Left ventricle myocardium inferior (tissue), 1 donor: ENCODE results near the gene HEXD. TPM values are rescaled to one million over a fixed set of nuclear protein-coding genes. Genes with fewer than 3 reads are reported as not detected.
A peak's percentile ranks its signal among the peaks of the same experiment; 100 is the strongest.

Experiments used
- DNase-seq: peaks from one replicate; pipeline ENCODE4 v3.0.0-alpha.2; 2020
- H3K27ac ChIP-seq: fragments of 200-600 bp; replicated peaks from 2 replicates; pipeline ENCODE4 v1.8.0; 2021
- H3K27me3 ChIP-seq: fragments of 200-600 bp; 2 replicates; pipeline ENCODE4 v1.8.0; 2021; ENCODE audit warnings: low read depth
- H3K36me3 ChIP-seq: fragments of 200-600 bp; 2 replicates; pipeline ENCODE4 v1.8.0; 2021
- H3K4me1 ChIP-seq: fragments of 200-600 bp; 2 replicates; pipeline ENCODE4 v1.8.0; 2021
- H3K4me3 ChIP-seq: fragments of 200-600 bp; 2 replicates; pipeline ENCODE4 v1.8.0; 2021; ENCODE audit warnings: mild to moderate bottlenecking, moderate library complexity
- H3K9me3 ChIP-seq: fragments of 200-600 bp; replicated peaks from 2 replicates; pipeline ENCODE4 v1.8.0; 2021
- intact Hi-C: fragments of 100-400 bp; cut with micrococcal nuclease; formaldehyde crosslinking; loops from one replicate; pipeline ENCODE4 v1.11.0; 2022
- total RNA-seq: library from RNA; stranded (reverse); fragmentation: NEBNext Ultra II Directional; extraction: Animal tissue kit (Norgen Biotek cat#: 25700); gene quantifications from one replicate; pipeline ENCODE4 v1.2.1, GENCODE V29; 2021
- TF ChIP-seq, protein P1 (sequence below): fragments of 200-600 bp; IDR thresholded peaks from 2 replicates; pipeline ENCODE4 v1.8.0; 2021; ENCODE audit warnings: antibody characterized with exemption, mild to moderate bottlenecking, borderline replicate concordance
- donor health status: DM: no; HTN: yes; CAD: no; lungs with severe emphysema.

The HEXD gene
- total RNA-seq, 1 donor from 2014 or later: 14.1 TPM

DNA sequence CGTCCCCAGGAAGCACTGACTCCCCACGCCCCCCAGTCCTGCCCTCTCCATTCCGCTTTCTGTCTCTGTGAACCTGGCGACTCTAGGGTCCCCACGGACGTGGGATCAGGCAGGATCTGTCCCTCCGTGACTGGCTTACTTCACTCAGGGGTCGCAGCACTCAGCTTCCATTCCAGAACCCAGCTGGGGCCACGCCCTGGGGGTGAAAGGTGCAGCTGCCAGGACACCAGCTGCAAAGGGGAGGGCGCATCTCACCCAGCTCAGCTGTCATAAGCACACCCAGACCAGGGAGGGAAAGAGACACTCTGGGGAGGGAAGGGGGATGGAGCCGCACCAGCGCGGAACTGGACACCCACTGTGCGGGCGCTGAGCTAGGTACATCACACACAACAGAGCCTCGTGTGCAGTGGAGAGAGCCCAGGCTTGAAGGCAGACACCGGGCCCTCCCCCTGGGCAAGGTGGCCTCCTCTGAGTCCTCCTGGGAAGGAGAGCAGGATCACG, 18.5 kb upstream of the HEXD start:
- intact Hi-C loops: no loop called here
- peaks cover 22% of the 10 kb centered on the region for H3K4me1 ChIP-seq
- peak overlapping the region; percentile 55 for H3K27ac ChIP-seq
- DNase-seq: no peak
- H3K4me3 ChIP-seq: no peak overlapping the region
- H3K36me3 ChIP-seq: peaks cover 39% of the 10 kb centered on the region
- no peaks in the 10 kb centered on the region for H3K27me3 ChIP-seq
- no peaks in the 10 kb centered on the region for H3K9me3 ChIP-seq
- TF ChIP-seq, protein P1, sequence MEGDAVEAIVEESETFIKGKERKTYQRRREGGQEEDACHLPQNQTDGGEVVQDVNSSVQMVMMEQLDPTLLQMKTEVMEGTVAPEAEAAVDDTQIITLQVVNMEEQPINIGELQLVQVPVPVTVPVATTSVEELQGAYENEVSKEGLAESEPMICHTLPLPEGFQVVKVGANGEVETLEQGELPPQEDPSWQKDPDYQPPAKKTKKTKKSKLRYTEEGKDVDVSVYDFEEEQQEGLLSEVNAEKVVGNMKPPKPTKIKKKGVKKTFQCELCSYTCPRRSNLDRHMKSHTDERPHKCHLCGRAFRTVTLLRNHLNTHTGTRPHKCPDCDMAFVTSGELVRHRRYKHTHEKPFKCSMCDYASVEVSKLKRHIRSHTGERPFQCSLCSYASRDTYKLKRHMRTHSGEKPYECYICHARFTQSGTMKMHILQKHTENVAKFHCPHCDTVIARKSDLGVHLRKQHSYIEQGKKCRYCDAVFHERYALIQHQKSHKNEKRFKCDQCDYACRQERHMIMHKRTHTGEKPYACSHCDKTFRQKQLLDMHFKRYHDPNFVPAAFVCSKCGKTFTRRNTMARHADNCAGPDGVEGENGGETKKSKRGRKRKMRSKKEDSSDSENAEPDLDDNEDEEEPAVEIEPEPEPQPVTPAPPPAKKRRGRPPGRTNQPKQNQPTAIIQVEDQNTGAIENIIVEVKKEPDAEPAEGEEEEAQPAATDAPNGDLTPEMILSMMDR: no peak

DNA sequence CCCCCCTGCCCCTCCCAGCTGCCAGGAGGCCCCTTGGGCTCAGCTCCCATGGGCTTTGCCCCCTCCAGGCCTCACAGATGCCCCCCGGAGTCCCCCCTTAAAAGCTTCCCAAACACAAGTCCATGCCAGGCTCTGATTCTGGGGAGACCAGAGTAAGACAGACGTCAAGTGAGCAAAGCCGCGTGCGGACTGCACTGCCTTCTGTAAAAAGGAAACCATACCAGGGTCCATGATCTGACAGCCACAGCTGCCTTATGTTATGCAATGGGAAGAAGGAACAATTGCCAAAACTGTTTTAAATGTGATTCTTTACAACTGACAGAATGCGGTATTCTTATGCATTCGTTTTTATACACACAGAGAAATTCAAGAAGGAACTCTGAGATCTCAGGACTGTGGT, 17.9 kb upstream of the HEXD start:
- no peak for DNase-seq
- H3K36me3 ChIP-seq: peaks cover 39% of the 10 kb centered on the region
- peaks cover 22% of the 10 kb centered on the region for H3K4me1 ChIP-seq
- H3K27me3 ChIP-seq: no peaks in the 10 kb centered on the region
- peak overlapping the region; percentile 55 for H3K27ac ChIP-seq
- H3K4me3 ChIP-seq: no peak overlapping the region
- H3K9me3 ChIP-seq: no peaks in the 10 kb centered on the region
- intact Hi-C loops: no loop called here
- TF ChIP-seq, protein P1: no peak

DNA sequence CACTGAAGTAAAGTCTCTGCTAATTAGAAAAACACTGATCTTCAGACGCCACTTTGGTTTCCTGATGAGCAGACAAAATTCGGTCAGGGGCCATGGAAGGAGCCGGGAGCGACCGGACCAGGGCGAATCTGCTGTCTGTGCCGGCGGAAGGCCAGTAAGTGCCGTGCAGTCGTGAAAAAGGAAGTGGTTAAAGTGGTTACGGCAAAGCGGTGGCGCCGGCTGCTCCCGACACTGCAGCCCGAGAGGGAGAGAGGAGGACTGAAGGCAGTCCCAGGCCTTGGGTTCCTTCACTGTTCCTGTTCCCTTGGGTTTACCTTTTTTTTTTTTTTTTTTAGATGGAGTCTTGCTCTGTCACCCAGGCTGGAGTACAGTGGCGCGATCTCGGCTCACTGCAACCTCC, 17.3 kb upstream of the HEXD start:
- no peaks in the 10 kb centered on the region for H3K9me3 ChIP-seq
- H3K27me3 ChIP-seq: no peaks in the 10 kb centered on the region
- peaks cover 39% of the 10 kb centered on the region for H3K36me3 ChIP-seq
- peaks cover 22% of the 10 kb centered on the region for H3K4me1 ChIP-seq
- TF ChIP-seq, protein P1: no peak
- intact Hi-C loops: no loop called here
- H3K27ac ChIP-seq: no peak overlapping the region
- DNase-seq: peak; percentile 47
- H3K4me3 ChIP-seq: no peak overlapping the region

DNA sequence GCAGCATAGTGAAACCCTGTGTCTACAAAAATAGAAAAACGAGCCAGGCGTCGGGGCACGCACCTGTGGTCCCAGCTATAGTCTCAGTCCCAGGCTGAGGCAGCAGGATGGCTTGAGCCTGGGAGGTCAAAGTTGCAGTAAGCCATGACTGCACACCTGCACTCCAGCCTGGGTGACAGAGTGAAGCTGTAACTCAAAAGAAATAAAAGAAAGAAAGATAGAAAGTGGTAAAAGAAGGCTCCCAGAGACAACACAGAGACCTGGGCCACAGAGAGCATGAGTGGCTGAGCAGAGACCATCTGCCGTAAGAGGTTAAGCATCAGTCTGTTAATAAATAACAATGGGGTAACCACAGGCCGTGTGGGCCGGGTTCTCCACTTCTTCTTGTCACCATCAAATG, 15.3 kb upstream of the HEXD start:
- Histone ChIP-seq H3K27ac (no peak overlapping the region), H3K4me1 (peaks cover 32% of the 10 kb centered on the region), H3K4me3 (no peak overlapping the region), H3K27me3 (no peaks in the 10 kb centered on the region), H3K36me3 (peaks cover 39% of the 10 kb centered on the region), H3K9me3 (no peaks in the 10 kb centered on the region)
- intact Hi-C loops: no loop called here
- no peak for DNase-seq
- TF ChIP-seq, protein P1: no peak

DNA sequence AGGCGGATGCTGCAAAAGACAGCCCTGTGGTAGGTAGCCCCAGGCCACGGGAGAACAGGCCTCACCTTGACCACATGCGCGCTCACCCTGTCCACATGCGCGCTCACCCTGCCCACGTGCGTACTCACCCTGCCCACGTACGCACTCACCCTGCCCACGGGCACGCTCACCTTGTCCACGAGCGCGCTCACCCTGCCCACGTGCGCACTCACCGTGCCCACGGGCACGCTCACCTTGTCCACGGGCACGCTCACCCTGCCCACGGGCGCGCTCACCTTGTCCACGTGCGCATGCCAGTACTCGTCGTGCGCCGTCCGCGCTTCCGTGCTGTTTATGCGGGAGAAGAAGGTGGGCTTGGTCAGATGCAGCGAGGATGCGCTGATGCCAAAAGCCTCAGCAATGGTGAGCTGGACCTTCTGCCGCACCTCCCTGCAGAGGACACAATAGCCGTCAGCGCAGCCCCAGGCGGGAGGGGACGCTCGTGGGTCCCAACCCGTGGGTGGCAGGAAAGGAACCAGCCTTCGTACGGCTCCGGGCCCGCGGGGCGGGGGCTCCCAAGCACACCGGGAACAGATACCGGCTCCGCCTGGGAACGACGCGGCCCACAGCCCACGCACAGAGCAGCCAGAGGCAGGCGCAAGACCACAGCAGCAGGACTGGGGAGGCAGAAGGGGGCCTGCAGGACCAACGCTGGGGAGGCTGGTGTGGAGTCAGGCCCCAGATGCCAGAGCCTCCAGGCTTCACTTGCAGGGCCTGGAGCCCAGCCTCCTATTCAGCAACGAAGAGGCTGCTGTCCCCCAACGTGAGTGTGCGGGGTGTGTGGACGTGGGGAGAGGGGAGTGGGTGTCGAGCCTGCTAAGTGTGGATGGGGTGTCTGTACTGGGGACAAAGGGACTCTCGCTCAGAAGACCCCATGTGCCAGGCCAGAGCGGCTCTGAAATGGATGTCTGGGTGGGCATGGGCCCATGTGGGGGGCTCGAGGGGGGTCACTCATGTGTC, 14.2 kb upstream of the HEXD start:
- H3K4me1 ChIP-seq: peaks cover 27% of the 10 kb centered on the region
- no peak overlapping the region for H3K27ac ChIP-seq
- no peaks in the 10 kb centered on the region for H3K27me3 ChIP-seq
- H3K4me3 ChIP-seq: no peak overlapping the region
- no peaks in the 10 kb centered on the region for H3K9me3 ChIP-seq
- peaks cover 44% of the 10 kb centered on the region for H3K36me3 ChIP-seq
- TF ChIP-seq, protein P1: no peak
- intact Hi-C loops: no loop called here
- no peak for DNase-seq
